Measurements from ENCODE around the gene SGCD.

The SGCD gene

DNA sequence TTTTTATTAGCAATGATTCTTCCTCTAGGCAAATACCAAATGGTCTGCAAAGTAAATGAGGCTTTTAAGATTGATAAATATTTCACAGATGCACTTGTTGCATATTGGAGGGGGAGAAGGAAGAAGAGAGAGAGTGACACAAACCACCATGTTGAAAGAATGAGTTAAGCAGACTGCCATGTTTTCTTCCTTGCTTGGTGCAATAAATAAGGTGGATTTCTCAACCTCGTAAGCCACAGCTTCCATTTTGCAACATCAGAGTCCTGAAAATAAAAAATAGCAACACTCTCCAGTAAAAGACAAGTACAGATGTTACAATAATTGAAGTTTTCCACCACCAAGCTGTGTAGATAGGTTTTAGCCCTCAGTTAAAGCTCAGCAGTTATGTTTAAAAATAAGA lies 202.9 kb downstream of the SGCD start:
- CTCF ChIA-PET = no interaction called here

DNA sequence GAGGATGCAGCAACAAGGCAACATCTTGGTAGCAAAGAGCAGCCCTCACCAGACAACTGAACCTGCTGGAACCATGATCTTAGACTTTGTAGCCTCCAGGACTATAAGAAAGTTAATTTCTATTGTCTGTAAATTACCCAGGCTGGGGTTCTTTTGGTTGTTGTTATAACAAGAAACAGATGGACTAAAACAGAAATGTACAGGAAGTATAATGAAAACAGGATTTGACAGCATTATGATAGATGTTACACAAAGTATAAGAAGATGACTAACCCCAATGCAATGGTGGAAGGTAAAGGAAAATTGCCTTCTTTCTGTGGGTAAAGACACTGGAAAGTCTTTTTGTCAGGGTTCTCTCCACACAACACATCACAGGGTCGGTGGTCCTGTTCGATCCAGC lies 204.2 kb downstream of the SGCD start:
- Histone ChIP-seq H3K4me1 (ENCODE audit: control insufficient read depth, insufficient read depth, low read length) (no peaks in the 10 kb centered on the region), H3K4me3 (ENCODE audit: low read depth, low read length) (no peak overlapping the region), H3K27ac (ENCODE audit: extremely low read depth, low read depth, low read length) (no peak overlapping the region), H3K9me3 (ENCODE audit: control insufficient read depth, insufficient read depth, low read depth, low read length) (no peaks in the 10 kb centered on the region), H3K36me3 (ENCODE audit: control insufficient read depth in 2 of 2, insufficient read depth in 1 of 2, low read length in 2 of 2) (no peaks in the 10 kb centered on the region)
- TF ChIP-seq ZFP37 (tag by site-specific recombination; IDR thresholded peaks at IDR 0.05) = no peak
- no peak for TF ChIP-seq SETDB1 (IDR thresholded peaks at IDR 0.05; ENCODE audit: insufficient read length, low read length)
- no peak for TF ChIP-seq TCF7L2 (IDR thresholded peaks at IDR 0.05; ENCODE audit: borderline replicate concordance, low read depth, low read length)
- no peak for TF ChIP-seq ZNF23 (tag by site-specific recombination; IDR thresholded peaks at IDR 0.05; ENCODE audit: borderline replicate concordance)
- TF ChIP-seq, protein P1, sequence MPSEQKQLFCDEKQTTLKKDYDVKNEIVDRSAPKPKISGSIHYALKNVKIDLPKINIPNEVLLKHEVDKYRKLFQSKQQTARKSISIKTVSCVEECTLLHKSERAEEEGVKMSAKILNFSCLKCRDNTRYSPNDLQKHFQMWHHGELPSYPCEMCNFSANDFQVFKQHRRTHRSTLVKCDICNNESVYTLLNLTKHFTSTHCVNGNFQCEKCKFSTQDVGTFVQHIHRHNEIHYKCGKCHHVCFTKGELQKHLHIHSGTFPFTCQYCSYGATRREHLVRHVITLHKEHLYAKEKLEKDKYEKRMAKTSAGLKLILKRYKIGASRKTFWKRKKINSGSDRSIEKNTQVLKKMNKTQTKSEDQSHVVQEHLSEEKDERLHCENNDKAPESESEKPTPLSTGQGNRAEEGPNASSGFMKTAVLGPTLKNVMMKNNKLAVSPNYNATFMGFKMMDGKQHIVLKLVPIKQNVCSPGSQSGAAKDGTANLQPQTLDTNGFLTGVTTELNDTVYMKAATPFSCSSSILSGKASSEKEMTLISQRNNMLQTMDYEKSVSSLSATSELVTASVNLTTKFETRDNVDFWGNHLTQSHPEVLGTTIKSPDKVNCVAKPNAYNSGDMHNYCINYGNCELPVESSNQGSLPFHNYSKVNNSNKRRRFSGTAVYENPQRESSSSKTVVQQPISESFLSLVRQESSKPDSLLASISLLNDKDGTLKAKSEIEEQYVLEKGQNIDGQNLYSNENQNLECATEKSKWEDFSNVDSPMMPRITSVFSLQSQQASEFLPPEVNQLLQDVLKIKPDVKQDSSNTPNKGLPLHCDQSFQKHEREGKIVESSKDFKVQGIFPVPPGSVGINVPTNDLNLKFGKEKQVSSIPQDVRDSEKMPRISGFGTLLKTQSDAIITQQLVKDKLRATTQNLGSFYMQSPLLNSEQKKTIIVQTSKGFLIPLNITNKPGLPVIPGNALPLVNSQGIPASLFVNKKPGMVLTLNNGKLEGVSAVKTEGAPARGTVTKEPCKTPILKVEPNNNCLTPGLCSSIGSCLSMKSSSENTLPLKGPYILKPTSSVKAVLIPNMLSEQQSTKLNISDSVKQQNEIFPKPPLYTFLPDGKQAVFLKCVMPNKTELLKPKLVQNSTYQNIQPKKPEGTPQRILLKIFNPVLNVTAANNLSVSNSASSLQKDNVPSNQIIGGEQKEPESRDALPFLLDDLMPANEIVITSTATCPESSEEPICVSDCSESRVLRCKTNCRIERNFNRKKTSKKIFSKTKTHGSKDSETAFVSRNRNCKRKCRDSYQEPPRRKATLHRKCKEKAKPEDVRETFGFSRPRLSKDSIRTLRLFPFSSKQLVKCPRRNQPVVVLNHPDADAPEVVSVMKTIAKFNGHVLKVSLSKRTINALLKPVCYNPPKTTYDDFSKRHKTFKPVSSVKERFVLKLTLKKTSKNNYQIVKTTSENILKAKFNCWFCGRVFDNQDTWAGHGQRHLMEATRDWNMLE (tag by site-specific recombination; conservative IDR thresholded peaks at IDR 0.05; ENCODE audit: low read depth) = no peak
- TF ChIP-seq KLF8 (tag by site-specific recombination; IDR thresholded peaks at IDR 0.05) = no peak
- TF ChIP-seq, protein P2, sequence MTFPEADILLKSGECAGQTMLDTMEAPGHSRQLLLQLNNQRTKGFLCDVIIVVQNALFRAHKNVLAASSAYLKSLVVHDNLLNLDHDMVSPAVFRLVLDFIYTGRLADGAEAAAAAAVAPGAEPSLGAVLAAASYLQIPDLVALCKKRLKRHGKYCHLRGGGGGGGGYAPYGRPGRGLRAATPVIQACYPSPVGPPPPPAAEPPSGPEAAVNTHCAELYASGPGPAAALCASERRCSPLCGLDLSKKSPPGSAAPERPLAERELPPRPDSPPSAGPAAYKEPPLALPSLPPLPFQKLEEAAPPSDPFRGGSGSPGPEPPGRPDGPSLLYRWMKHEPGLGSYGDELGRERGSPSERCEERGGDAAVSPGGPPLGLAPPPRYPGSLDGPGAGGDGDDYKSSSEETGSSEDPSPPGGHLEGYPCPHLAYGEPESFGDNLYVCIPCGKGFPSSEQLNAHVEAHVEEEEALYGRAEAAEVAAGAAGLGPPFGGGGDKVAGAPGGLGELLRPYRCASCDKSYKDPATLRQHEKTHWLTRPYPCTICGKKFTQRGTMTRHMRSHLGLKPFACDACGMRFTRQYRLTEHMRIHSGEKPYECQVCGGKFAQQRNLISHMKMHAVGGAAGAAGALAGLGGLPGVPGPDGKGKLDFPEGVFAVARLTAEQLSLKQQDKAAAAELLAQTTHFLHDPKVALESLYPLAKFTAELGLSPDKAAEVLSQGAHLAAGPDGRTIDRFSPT (tag by site-specific recombination; IDR thresholded peaks at IDR 0.05) = no peak
- TF ChIP-seq ZNF19 (tag by site-specific recombination; IDR thresholded peaks at IDR 0.05; ENCODE audit: low read depth) = no peak
- TF ChIP-seq, protein P3, sequence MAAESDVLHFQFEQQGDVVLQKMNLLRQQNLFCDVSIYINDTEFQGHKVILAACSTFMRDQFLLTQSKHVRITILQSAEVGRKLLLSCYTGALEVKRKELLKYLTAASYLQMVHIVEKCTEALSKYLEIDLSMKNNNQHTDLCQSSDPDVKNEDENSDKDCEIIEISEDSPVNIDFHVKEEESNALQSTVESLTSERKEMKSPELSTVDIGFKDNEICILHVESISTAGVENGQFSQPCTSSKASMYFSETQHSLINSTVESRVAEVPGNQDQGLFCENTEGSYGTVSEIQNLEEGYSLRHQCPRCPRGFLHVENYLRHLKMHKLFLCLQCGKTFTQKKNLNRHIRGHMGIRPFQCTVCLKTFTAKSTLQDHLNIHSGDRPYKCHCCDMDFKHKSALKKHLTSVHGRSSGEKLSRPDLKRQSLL (tag by site-specific recombination; IDR thresholded peaks at IDR 0.05) = no peak
- TF ChIP-seq ZNF792 (tag by site-specific recombination; IDR thresholded peaks at IDR 0.05) = no peak
- TF ChIP-seq ZNF600 (tag by site-specific recombination; IDR thresholded peaks at IDR 0.05) = no peak
- no peak for TF ChIP-seq ZNF37A (tag by site-specific recombination; IDR thresholded peaks at IDR 0.05)
- POLR2A ChIA-PET = no interaction called here
- CTCF ChIA-PET = no interaction called here

More for the DNA sequence above, 202.9 kb downstream of the SGCD start:
- POLR2A ChIA-PET = no interaction called here
- Histone ChIP-seq H3K27ac (ENCODE audit: extremely low read depth, low read depth, low read length) (no peak overlapping the region), H3K9me3 (ENCODE audit: control insufficient read depth, insufficient read depth, low read depth, low read length) (no peaks in the 10 kb centered on the region), H3K4me1 (ENCODE audit: control insufficient read depth, insufficient read depth, low read length) (no peaks in the 10 kb centered on the region), H3K4me3 (ENCODE audit: low read depth, low read length) (no peak overlapping the region), H3K36me3 (ENCODE audit: control insufficient read depth in 2 of 2, insufficient read depth in 1 of 2, low read length in 2 of 2) (no peaks in the 10 kb centered on the region)
- TF ChIP-seq ZBTB8A (tag by site-specific recombination; IDR thresholded peaks at IDR 0.05) (no peak), ZNF837 (tag by site-specific recombination; IDR thresholded peaks at IDR 0.05) (no peak), ZNF747 (tag by site-specific recombination; IDR thresholded peaks at IDR 0.05) (no peak), ZNF530 (tag by site-specific recombination; IDR thresholded peaks at IDR 0.05; ENCODE audit: low read depth) (no peak), ZNF132 (tag by site-specific recombination; IDR thresholded peaks at IDR 0.05; ENCODE audit: borderline replicate concordance) (no peak), ZNF610 (tag by site-specific recombination; IDR thresholded peaks at IDR 0.05; ENCODE audit: borderline replicate concordance) (no peak)
- TF ChIP-seq, protein P4, sequence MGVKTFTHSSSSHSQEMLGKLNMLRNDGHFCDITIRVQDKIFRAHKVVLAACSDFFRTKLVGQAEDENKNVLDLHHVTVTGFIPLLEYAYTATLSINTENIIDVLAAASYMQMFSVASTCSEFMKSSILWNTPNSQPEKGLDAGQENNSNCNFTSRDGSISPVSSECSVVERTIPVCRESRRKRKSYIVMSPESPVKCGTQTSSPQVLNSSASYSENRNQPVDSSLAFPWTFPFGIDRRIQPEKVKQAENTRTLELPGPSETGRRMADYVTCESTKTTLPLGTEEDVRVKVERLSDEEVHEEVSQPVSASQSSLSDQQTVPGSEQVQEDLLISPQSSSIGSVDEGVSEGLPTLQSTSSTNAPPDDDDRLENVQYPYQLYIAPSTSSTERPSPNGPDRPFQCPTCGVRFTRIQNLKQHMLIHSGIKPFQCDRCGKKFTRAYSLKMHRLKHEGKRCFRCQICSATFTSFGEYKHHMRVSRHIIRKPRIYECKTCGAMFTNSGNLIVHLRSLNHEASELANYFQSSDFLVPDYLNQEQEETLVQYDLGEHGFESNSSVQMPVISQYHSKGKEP (tag by site-specific recombination; IDR thresholded peaks at IDR 0.05) = no peak
- TF ChIP-seq, protein P5, sequence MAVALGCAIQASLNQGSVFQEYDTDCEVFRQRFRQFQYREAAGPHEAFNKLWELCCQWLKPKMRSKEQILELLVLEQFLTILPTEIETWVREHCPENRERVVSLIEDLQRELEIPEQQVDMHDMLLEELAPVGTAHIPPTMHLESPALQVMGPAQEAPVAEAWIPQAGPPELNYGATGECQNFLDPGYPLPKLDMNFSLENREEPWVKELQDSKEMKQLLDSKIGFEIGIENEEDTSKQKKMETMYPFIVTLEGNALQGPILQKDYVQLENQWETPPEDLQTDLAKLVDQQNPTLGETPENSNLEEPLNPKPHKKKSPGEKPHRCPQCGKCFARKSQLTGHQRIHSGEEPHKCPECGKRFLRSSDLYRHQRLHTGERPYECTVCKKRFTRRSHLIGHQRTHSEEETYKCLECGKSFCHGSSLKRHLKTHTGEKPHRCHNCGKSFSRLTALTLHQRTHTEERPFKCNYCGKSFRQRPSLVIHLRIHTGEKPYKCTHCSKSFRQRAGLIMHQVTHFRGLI (tag by site-specific recombination; IDR thresholded peaks at IDR 0.05) = no peak
- TF ChIP-seq, protein P6, sequence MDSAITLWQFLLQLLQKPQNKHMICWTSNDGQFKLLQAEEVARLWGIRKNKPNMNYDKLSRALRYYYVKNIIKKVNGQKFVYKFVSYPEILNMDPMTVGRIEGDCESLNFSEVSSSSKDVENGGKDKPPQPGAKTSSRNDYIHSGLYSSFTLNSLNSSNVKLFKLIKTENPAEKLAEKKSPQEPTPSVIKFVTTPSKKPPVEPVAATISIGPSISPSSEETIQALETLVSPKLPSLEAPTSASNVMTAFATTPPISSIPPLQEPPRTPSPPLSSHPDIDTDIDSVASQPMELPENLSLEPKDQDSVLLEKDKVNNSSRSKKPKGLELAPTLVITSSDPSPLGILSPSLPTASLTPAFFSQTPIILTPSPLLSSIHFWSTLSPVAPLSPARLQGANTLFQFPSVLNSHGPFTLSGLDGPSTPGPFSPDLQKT (IDR thresholded peaks at IDR 0.05; ENCODE audit: borderline replicate concordance, low read depth, low read length) = no peak

Data from HEK293 (cell line).